Measurements from ENCODE around the gene CADPS2. TPM values are rescaled to one million over a fixed set of nuclear protein-coding genes. Genes with fewer than 3 reads are reported as not detected.

CADPS2 gene
- total and polyA plus RNA-seq, 7 donors: 4.7 to 13.0 (median 9.5) TPM

DNA sequence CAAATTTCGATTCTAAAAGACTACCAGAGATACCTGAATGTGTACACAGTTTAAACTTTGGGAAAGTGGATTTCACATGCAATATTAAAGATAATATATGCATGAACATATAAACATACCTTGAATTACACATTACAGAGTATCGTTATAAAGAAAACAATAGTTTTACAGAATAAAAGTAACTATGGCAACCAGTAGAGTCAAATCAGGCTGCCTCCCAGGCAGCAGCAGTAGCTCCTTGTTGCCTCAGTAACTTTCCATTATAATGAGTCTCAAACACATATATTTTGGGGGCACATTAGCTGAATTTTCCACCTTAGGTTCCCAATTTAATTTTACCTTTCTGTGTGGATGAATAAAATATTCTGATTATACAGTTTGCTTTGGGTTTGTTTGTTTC, 417.3 kb downstream of the CADPS2 start:
- no peak overlapping the region for H3K27ac ChIP-seq
- TF ChIP-seq CTCF (IDR thresholded peaks at IDR 0.05) (no peak), EP300 (IDR thresholded peaks at IDR 0.05) (no peak), POLR2A (IDR thresholded peaks at IDR 0.05) (no peak), POLR2AphosphoS5 (IDR thresholded peaks at IDR 0.05) (no peak)
- no peaks in the 10 kb centered on the region for H3K27me3 ChIP-seq
- H3K4me3 ChIP-seq: no peak overlapping the region
- H3K36me3 ChIP-seq: no peaks in the 10 kb centered on the region
- WGBS, 2 donors: 62 to 64% methylated on average over 2 of the region's 2 CpGs
- no peaks in the 10 kb centered on the region for H3K4me1 ChIP-seq
- H3K9me3 ChIP-seq: no peaks in the 10 kb centered on the region
- no peak for DNase-seq
- intact Hi-C loops (cut with DNase I): no loop called here

DNA sequence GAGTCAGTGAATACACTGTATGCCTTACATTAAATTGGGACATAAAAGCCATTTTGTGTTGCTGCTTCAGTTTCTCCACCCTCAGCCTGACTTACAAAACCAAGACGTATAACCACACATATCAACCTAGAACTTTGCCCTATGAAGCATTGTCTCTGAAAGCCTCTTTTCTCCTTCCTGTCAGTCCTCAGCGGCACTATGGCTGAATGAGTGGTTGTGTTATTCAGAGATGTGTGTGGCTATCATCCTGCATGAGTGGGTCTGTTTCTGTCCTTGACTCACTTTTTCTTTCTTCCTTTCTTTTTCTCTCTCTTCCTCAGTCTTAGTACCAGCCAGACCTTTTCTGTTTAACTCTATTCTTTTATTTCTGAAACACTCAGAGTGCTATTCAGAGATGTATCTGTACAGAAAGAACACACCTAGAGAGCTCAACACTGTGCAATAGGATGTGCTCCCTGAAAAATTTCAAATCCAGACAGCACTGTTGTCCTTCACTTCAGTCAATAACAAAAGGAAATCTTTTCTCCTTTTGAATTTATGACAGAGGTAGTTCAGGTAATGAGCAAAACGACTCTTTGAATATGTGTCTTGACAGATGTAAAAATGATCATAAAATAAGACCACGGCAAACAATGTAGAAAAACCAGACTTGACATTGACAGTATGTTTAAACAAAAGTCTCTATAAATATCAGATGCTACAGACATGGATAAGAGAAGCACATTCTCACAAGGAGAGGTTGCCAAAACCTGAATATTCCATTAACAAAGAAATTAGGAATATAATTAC, 418.4 kb downstream of the CADPS2 start:
- Histone ChIP-seq H3K4me1 (no peaks in the 10 kb centered on the region), H3K27me3 (no peaks in the 10 kb centered on the region), H3K36me3 (no peaks in the 10 kb centered on the region), H3K27ac (no peak overlapping the region), H3K4me3 (no peak overlapping the region), H3K9me3 (no peaks in the 10 kb centered on the region)
- intact Hi-C loops (cut with DNase I): no loop called here
- no peak for DNase-seq
- WGBS, 2 donors: 41 to 62% methylated on average over 4 of the region's 4 CpGs
- TF ChIP-seq EP300 (IDR thresholded peaks at IDR 0.05) (no peak), CTCF (IDR thresholded peaks at IDR 0.05) (no peak), POLR2AphosphoS5 (IDR thresholded peaks at IDR 0.05) (no peak), POLR2A (IDR thresholded peaks at IDR 0.05) (no peak)

DNA sequence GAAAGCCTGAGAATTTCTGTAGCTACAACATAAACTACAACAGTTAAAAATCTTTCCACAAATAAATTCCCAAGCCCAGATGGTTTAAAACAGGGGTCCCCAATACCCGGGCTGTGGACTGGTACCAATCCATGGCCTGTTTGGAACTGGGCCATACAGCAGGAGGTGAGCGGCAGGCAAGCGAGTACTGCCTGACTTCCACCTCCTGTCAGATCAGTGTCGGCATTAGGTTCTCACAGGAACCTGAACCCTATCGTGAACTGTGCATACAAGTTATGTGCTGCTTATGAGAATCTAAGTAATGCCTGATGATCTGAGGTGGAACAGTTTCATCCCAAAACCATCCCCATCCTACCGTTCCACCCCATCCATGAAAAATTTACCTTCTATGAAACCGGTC, 421.0 kb downstream of the CADPS2 start:
- WGBS, 2 donors: 95% methylated on average over 7 of the region's 7 CpGs
- Histone ChIP-seq H3K9me3 (no peaks in the 10 kb centered on the region), H3K4me1 (no peaks in the 10 kb centered on the region), H3K27me3 (no peaks in the 10 kb centered on the region), H3K27ac (no peak overlapping the region), H3K4me3 (no peak overlapping the region), H3K36me3 (no peaks in the 10 kb centered on the region)
- no peak for TF ChIP-seq POLR2AphosphoS5 (IDR thresholded peaks at IDR 0.05)
- no peak for DNase-seq
- intact Hi-C loops (cut with DNase I): no loop called here

DNA sequence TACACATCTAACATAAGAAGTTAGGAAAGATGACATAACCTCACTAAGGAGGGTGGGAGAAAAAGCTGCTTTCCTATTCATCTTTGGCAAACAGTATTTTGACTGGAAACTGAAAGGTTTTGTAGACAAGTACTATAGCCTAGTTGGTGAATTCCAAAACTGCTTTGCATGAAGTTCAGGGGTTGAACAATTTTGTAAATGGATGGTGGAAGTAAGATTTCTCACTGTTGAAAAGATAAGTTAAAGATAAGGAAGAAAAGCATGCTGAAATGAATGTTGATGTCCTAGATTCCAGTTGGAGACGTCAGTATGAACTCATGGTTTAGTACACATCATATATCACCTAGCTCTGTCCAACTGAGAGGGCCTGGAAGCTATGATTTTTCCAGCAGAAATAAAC, 422.6 kb downstream of the CADPS2 start:
- no peaks in the 10 kb centered on the region for H3K9me3 ChIP-seq
- H3K4me1 ChIP-seq: no peaks in the 10 kb centered on the region
- H3K27ac ChIP-seq: no peak overlapping the region
- no peak for DNase-seq
- 62 to 79% methylated on average over 1 of the region's 1 CpG for WGBS, 2 donors
- no peak overlapping the region for H3K4me3 ChIP-seq
- intact Hi-C loops (cut with DNase I): no loop called here
- H3K27me3 ChIP-seq: no peaks in the 10 kb centered on the region
- no peak for TF ChIP-seq POLR2AphosphoS5 (IDR thresholded peaks at IDR 0.05)
- no peak for TF ChIP-seq POLR2A (IDR thresholded peaks at IDR 0.05)
- TF ChIP-seq CTCF (IDR thresholded peaks at IDR 0.05): no peak
- no peak for TF ChIP-seq EP300 (IDR thresholded peaks at IDR 0.05)
- H3K36me3 ChIP-seq: no peaks in the 10 kb centered on the region

GRCh38 chr7:122460936-122461335, 425.3 kb downstream of the CADPS2 start:
- intact Hi-C loops (cut with DNase I): no loop called here
- no peak for DNase-seq
- 73 to 80% methylated on average over 2 of the region's 2 CpGs for WGBS, 2 donors
- H3K27me3 ChIP-seq: no peaks in the 10 kb centered on the region
- H3K4me1 ChIP-seq: no peaks in the 10 kb centered on the region
- TF ChIP-seq CTCF (IDR thresholded peaks at IDR 0.05) (no peak), POLR2A (IDR thresholded peaks at IDR 0.05) (no peak), EP300 (IDR thresholded peaks at IDR 0.05) (no peak), POLR2AphosphoS5 (IDR thresholded peaks at IDR 0.05) (no peak)
- H3K4me3 ChIP-seq: no peak overlapping the region
- H3K9me3 ChIP-seq: no peaks in the 10 kb centered on the region
- H3K36me3 ChIP-seq: no peaks in the 10 kb centered on the region
- H3K27ac ChIP-seq: no peak overlapping the region
